Measurements from ENCODE around the gene TRIM38. TPM values are rescaled to one million over a fixed set of nuclear protein-coding genes. Genes with fewer than 3 reads are reported as not detected.

The TRIM38 gene
- total and polyA plus RNA-seq, 2 of the 13 experiments (the other 11 are each of a cell fraction or from before 2014, with no cell fraction given): 2.5 to 3.1 TPM

DNA sequence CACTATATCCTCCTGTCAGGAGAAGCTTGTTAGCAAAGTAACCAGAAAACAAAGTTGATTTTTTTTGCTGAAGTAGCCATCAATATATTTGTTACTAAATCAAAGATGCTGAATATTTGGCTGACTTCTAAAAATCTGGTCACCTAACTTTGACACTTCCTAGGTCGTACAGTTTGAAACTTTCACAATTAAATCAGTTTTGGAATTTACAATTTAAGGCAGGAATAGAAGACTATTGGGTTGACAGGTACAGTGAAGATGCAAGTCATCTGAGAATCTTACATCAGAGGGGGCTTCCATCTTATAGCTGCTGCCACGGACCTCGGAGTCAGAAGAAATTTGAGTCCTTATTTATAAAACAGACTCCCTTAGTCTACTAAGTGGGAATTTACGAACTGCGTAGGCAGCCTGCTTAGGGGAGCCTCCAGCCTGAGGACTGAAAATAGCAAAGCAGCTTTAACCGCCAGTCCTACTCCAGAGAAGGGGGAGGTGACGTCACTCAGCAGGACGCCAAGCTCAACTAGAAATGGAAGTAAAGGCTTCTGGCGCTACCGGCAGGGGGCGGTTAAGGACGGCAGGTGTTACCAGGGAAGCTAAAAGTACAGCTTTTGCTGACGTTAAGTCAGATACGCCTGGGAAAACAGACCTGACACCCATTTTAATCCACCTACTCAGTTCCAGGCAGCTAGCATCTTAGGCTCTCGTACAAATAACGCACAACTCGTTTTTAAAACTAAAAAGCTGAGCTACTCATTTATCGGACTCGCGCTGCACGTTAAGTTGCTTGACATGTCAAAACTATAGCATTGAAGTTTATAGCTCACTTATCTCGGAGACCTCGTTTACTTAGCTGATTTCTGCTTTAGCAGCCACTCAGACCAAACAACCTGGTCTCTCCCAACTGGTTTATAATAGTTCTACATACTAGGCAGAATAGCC lies 63.6 kb downstream of the TRIM38 start (continued):
- TF ChIP-seq, protein P1, sequence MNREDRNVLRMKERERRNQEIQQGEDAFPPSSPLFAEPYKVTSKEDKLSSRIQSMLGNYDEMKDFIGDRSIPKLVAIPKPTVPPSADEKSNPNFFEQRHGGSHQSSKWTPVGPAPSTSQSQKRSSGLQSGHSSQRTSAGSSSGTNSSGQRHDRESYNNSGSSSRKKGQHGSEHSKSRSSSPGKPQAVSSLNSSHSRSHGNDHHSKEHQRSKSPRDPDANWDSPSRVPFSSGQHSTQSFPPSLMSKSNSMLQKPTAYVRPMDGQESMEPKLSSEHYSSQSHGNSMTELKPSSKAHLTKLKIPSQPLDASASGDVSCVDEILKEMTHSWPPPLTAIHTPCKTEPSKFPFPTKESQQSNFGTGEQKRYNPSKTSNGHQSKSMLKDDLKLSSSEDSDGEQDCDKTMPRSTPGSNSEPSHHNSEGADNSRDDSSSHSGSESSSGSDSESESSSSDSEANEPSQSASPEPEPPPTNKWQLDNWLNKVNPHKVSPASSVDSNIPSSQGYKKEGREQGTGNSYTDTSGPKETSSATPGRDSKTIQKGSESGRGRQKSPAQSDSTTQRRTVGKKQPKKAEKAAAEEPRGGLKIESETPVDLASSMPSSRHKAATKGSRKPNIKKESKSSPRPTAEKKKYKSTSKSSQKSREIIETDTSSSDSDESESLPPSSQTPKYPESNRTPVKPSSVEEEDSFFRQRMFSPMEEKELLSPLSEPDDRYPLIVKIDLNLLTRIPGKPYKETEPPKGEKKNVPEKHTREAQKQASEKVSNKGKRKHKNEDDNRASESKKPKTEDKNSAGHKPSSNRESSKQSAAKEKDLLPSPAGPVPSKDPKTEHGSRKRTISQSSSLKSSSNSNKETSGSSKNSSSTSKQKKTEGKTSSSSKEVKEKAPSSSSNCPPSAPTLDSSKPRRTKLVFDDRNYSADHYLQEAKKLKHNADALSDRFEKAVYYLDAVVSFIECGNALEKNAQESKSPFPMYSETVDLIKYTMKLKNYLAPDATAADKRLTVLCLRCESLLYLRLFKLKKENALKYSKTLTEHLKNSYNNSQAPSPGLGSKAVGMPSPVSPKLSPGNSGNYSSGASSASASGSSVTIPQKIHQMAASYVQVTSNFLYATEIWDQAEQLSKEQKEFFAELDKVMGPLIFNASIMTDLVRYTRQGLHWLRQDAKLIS (CRISPR knock-in tag; IDR thresholded peaks at IDR 0.05): no peak
- TF ChIP-seq ZNF496 (CRISPR knock-in tag; IDR thresholded peaks at IDR 0.05; ENCODE audit: insufficient replicate concordance) (no peak), ZNF790 (CRISPR knock-in tag; IDR thresholded peaks at IDR 0.05; ENCODE audit: borderline replicate concordance) (no peak), ZNF367 (CRISPR knock-in tag; IDR thresholded peaks at IDR 0.05; ENCODE audit: borderline replicate concordance) (no peak), GZF1 (CRISPR knock-in tag; IDR thresholded peaks at IDR 0.05) (no peak), KAT2B (IDR thresholded peaks at IDR 0.05; ENCODE audit: borderline replicate concordance, low read depth, low read length) (no peak), NCOA1 (CRISPR knock-in tag; IDR thresholded peaks at IDR 0.05) (no peak), ZNF75D (CRISPR knock-in tag; IDR thresholded peaks at IDR 0.05; ENCODE audit: borderline replicate concordance) (no peak), PHF8 (CRISPR knock-in tag; IDR thresholded peaks at IDR 0.05) (no peak; the same call in 1 of the 2 replicates), SRSF4 (IDR thresholded peaks at IDR 0.05; ENCODE audit: low read depth, low read length, poor library complexity, severe bottlenecking) (no peak), KMT2B (CRISPR knock-in tag; IDR thresholded peaks at IDR 0.05) (peak; percentile 17; the same call in 1 of the 2 replicates), ZNF251 (CRISPR knock-in tag; IDR thresholded peaks at IDR 0.05) (no peak), ZNF562 (CRISPR knock-in tag; IDR thresholded peaks at IDR 0.05; ENCODE audit: borderline replicate concordance) (no peak)
- TF ChIP-seq, protein P2, sequence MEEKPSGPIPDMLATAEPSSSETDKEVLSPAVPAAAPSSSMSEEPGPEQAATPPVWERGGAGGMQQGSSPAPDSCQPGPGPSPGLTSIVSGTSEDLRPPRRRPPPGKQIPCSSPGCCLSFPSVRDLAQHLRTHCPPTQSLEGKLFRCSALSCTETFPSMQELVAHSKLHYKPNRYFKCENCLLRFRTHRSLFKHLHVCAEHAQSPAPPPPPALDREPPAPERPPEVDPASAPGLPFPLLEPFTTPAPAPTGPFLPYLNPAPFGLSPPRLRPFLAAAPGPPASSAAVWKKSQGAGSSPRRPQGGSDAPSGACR (CRISPR knock-in tag; IDR thresholded peaks at IDR 0.05): no peak
- TF ChIP-seq, protein P3, sequence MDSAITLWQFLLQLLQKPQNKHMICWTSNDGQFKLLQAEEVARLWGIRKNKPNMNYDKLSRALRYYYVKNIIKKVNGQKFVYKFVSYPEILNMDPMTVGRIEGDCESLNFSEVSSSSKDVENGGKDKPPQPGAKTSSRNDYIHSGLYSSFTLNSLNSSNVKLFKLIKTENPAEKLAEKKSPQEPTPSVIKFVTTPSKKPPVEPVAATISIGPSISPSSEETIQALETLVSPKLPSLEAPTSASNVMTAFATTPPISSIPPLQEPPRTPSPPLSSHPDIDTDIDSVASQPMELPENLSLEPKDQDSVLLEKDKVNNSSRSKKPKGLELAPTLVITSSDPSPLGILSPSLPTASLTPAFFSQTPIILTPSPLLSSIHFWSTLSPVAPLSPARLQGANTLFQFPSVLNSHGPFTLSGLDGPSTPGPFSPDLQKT (CRISPR knock-in tag; IDR thresholded peaks at IDR 0.05; ENCODE audit: borderline replicate concordance): no peak
- TF ChIP-seq, protein P4, sequence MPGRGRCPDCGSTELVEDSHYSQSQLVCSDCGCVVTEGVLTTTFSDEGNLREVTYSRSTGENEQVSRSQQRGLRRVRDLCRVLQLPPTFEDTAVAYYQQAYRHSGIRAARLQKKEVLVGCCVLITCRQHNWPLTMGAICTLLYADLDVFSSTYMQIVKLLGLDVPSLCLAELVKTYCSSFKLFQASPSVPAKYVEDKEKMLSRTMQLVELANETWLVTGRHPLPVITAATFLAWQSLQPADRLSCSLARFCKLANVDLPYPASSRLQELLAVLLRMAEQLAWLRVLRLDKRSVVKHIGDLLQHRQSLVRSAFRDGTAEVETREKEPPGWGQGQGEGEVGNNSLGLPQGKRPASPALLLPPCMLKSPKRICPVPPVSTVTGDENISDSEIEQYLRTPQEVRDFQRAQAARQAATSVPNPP (CRISPR knock-in tag; IDR thresholded peaks at IDR 0.05): no peak
- TF ChIP-seq, protein P5, sequence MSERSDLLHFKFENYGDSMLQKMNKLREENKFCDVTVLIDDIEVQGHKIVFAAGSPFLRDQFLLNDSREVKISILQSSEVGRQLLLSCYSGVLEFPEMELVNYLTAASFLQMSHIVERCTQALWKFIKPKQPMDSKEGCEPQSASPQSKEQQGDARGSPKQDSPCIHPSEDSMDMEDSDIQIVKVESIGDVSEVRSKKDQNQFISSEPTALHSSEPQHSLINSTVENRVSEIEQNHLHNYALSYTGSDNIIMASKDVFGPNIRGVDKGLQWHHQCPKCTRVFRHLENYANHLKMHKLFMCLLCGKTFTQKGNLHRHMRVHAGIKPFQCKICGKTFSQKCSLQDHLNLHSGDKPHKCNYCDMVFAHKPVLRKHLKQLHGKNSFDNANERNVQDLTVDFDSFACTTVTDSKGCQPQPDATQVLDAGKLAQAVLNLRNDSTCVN (CRISPR knock-in tag; IDR thresholded peaks at IDR 0.05; ENCODE audit: borderline replicate concordance): no peak; the same call in 1 of the 2 replicates
- TF ChIP-seq, protein P6, sequence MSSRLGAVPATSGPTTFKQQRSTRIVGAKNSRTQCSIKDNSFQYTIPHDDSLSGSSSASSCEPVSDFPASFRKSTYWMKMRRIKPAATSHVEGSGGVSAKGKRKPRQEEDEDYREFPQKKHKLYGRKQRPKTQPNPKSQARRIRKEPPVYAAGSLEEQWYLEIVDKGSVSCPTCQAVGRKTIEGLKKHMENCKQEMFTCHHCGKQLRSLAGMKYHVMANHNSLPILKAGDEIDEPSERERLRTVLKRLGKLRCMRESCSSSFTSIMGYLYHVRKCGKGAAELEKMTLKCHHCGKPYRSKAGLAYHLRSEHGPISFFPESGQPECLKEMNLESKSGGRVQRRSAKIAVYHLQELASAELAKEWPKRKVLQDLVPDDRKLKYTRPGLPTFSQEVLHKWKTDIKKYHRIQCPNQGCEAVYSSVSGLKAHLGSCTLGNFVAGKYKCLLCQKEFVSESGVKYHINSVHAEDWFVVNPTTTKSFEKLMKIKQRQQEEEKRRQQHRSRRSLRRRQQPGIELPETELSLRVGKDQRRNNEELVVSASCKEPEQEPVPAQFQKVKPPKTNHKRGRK (CRISPR knock-in tag; IDR thresholded peaks at IDR 0.05): no peak
